ENCODE measurements around the gene PADI3. TPM values are rescaled to one million over a fixed set of nuclear protein-coding genes. Genes with fewer than 3 reads are reported as not detected.

The PADI3 gene
- total and polyA plus RNA-seq, 7 donors, result 0.51 TPM; not detected in 6

GRCh38 chr1:17328855-17329254 is 80.0 kb downstream of the PADI3 start:
- no peak for DNase-seq
- no peaks in the 10 kb centered on the region for H3K9me3 ChIP-seq
- WGBS, 2 donors, result 74% methylated on average over 5 of the region's 5 CpGs
- intact Hi-C loops (cut with DNase I), result no loop called here
- H3K27me3 ChIP-seq, result peaks cover 0 to 10% (median 0%) of the 10 kb centered on the region in 3 donors
- no peak overlapping the region for H3K27ac ChIP-seq
- H3K36me3 ChIP-seq, result no peaks in the 10 kb centered on the region
- no peak overlapping the region for H3K4me3 ChIP-seq
- TF ChIP-seq POLR2AphosphoS5 (IDR thresholded peaks at IDR 0.05) (no peak), EP300 (IDR thresholded peaks at IDR 0.05) (no peak), POLR2A (IDR thresholded peaks at IDR 0.05) (no peak), CTCF (IDR thresholded peaks at IDR 0.05) (no peak)
- H3K4me1 ChIP-seq, result no peaks in the 10 kb centered on the region

GRCh38 chr1:17329610-17330009 is 80.7 kb downstream of the PADI3 start:
- WGBS, 2 donors, result 76 to 86% methylated on average over 4 of the region's 4 CpGs
- intact Hi-C loops (cut with DNase I), result loop anchor here (10.0 kb wide), 1 partner anchor 205 kb away; no protein-coding TSS in a partner anchor

GRCh38 chr1:17330856-17331255 is 82.0 kb downstream of the PADI3 start:
- H3K9me3 ChIP-seq, result no peaks in the 10 kb centered on the region
- no peak overlapping the region for H3K27ac ChIP-seq
- no peaks in the 10 kb centered on the region for H3K36me3 ChIP-seq
- H3K4me1 ChIP-seq, result no peaks in the 10 kb centered on the region
- TF ChIP-seq EP300 (IDR thresholded peaks at IDR 0.05) (no peak), POLR2AphosphoS5 (IDR thresholded peaks at IDR 0.05) (no peak), CTCF (IDR thresholded peaks at IDR 0.05) (no peak), POLR2A (IDR thresholded peaks at IDR 0.05) (no peak)
- no peak for DNase-seq
- no peak overlapping the region for H3K4me3 ChIP-seq
- peaks cover 0 to 18% (median 0%) of the 10 kb centered on the region in 3 donors for H3K27me3 ChIP-seq
- intact Hi-C loops (cut with DNase I), result loop anchor here (10.0 kb wide), 1 partner anchor 206 kb away; no protein-coding TSS in a partner anchor
- WGBS, 2 donors, result 73 to 75% methylated on average over 7 of the region's 7 CpGs

More at GRCh38 chr1:17329610-17330009, 80.7 kb downstream of the PADI3 start:
- Histone ChIP-seq H3K4me1 (no peaks in the 10 kb centered on the region), H3K4me3 (no peak overlapping the region), H3K36me3 (no peaks in the 10 kb centered on the region), H3K9me3 (no peaks in the 10 kb centered on the region), H3K27ac (no peak overlapping the region), H3K27me3 (peaks cover 0 to 10% (median 0%) of the 10 kb centered on the region in 3 donors)
- DNase-seq, result no peak
- no peak for TF ChIP-seq POLR2AphosphoS5 (IDR thresholded peaks at IDR 0.05)
- no peak for TF ChIP-seq POLR2A (IDR thresholded peaks at IDR 0.05)
- TF ChIP-seq CTCF (IDR thresholded peaks at IDR 0.05), result no peak
- no peak for TF ChIP-seq EP300 (IDR thresholded peaks at IDR 0.05)

GRCh38 chr1:17333081-17333480 is 84.2 kb downstream of the PADI3 start:
- WGBS, 2 donors, result 89 to 90% methylated on average over 8 of the region's 8 CpGs
- H3K4me3 ChIP-seq, result no peak overlapping the region
- H3K4me1 ChIP-seq, result no peaks in the 10 kb centered on the region
- intact Hi-C loops (cut with DNase I), result loop anchor here (10.0 kb wide), 1 partner anchor 208 kb away; no protein-coding TSS in a partner anchor
- H3K27me3 ChIP-seq, result peaks cover 0 to 25% (median 0%) of the 10 kb centered on the region in 3 donors
- H3K27ac ChIP-seq, result no peak overlapping the region
- TF ChIP-seq POLR2A (IDR thresholded peaks at IDR 0.05), result no peak
- no peak for TF ChIP-seq EP300 (IDR thresholded peaks at IDR 0.05)
- no peak for TF ChIP-seq CTCF (IDR thresholded peaks at IDR 0.05)
- no peak for TF ChIP-seq POLR2AphosphoS5 (IDR thresholded peaks at IDR 0.05)
- no peaks in the 10 kb centered on the region for H3K9me3 ChIP-seq
- H3K36me3 ChIP-seq, result no peaks in the 10 kb centered on the region
- peak; percentile 46 for DNase-seq

Small RNAs within 50 kb of the gene (small RNA-seq; reads per million reads assigned to genes)
- 0 reads per million in 3 donors for gene MIR3972

Other genes starting within 250 kb of the PADI3 start
- gene ATP13A2, start 237.2 kb upstream of the PADI3 start, total RNA-seq, result 10 to 100 TPM in 3 of 4 donors, 1 to 10 TPM in 1; 8.7 to 23.8 (median 15.7) TPM
- 10 to 100 TPM in 1 of 3 donors, 1 to 10 TPM in 2; 6.6 to 47.2 (median 8.1) TPM for gene ATP13A2, start 237.2 kb upstream of the PADI3 start, polyA plus RNA-seq
- gene SDHB, start 195.1 kb upstream of the PADI3 start, total RNA-seq, result 100 to 1,000 TPM; 109 to 228 (median 141) TPM
- 100 to 1,000 TPM; 173 to 398 (median 274) TPM for gene SDHB, start 195.1 kb upstream of the PADI3 start, polyA plus RNA-seq
- gene PADI2, start 129.6 kb upstream of the PADI3 start, total RNA-seq, result 1 to 10 TPM in 1 of 4 donors, under 1 TPM in 3; 0.27 to 1.1 (median 0.34) TPM
- 100 to 1,000 TPM in 2 of 3 donors, 10 to 100 TPM in 1; 21.9 to 169 (median 142) TPM for gene PADI2, start 129.6 kb upstream of the PADI3 start, polyA plus RNA-seq
- not detected for gene PADI1, start 44.0 kb upstream of the PADI3 start, total RNA-seq
- gene PADI1, start 44.0 kb upstream of the PADI3 start, polyA plus RNA-seq, result under 1 TPM; under 0.01 to 0.92 (median 0.63) TPM
- not detected for gene PADI4, start 59.1 kb downstream of the PADI3 start, total RNA-seq
- under 1 TPM in 2 of 3 donors, not detected in 1; 0.44 to 0.60 TPM for gene PADI4, start 59.1 kb downstream of the PADI3 start, polyA plus RNA-seq
- not detected for gene PADI6, start 123.1 kb downstream of the PADI3 start, total RNA-seq
- gene PADI6, start 123.1 kb downstream of the PADI3 start, polyA plus RNA-seq, result not detected
- gene RCC2, start 190.6 kb downstream of the PADI3 start, total RNA-seq, result 10 to 100 TPM; 12.8 to 21.9 (median 17.8) TPM
- 10 to 100 TPM; 16.8 to 62.9 (median 28.9) TPM for gene RCC2, start 190.6 kb downstream of the PADI3 start, polyA plus RNA-seq